Measurements from ENCODE around the gene EDEM2.
"Not testable (repeated sequence)": the region's sequence is repeated elsewhere in the genome, so short reads cannot be mapped to it uniquely, and the experiment has no call there.

The EDEM2 gene

GRCh38 chr20:35091816-35092523 is 55.2 kb downstream of the EDEM2 start:
- DNase-seq (ENCODE audit: low read depth, low spot score) = no peak
- no peaks in the 10 kb centered on the region; the same call in 1 of the 2 replicates for H3K9me3 ChIP-seq (ENCODE audit: low read depth, low read length)
- peak overlapping the region; percentile 91 for H3K9ac ChIP-seq (ENCODE audit: insufficient read length)
- peak overlapping the region; percentile 94 for H3K4me3 ChIP-seq
- no peak overlapping the region for H3K27ac ChIP-seq
- H3K36me3 ChIP-seq (ENCODE audit: insufficient read depth, low read length) = no peaks in the 10 kb centered on the region
- TF ChIP-seq POLR2AphosphoS5 (IDR thresholded peaks at IDR 0.05; ENCODE audit: borderline replicate concordance, low read depth, low read length) (no peak), FOXP2 (optimal IDR thresholded peaks at IDR 0.05; ENCODE audit: control extremely low read depth, extremely low read length, insufficient read depth) (no peak), EZH2 (IDR thresholded peaks at IDR 0.05) (no peak)

GRCh38 chr20:35088231-35089145 is 58.6 kb downstream of the EDEM2 start:
- Histone ChIP-seq H3K4me3 (peak overlapping the region; percentile 17), H3K27ac (peak overlapping the region; percentile 87), H3K9me3 (ENCODE audit: low read depth, low read length) (no peaks in the 10 kb centered on the region), H3K36me3 (ENCODE audit: insufficient read depth, low read length) (no peaks in the 10 kb centered on the region), H3K9ac (ENCODE audit: insufficient read length) (no peak overlapping the region)
- peak; percentile 58 for DNase-seq (ENCODE audit: low read depth, low spot score)
- TF ChIP-seq POLR2AphosphoS5 (IDR thresholded peaks at IDR 0.05; ENCODE audit: borderline replicate concordance, low read depth, low read length) (no peak; the same call in 1 of the 2 replicates), FOXP2 (optimal IDR thresholded peaks at IDR 0.05; ENCODE audit: control extremely low read depth, extremely low read length, insufficient read depth) (no peak), EZH2 (IDR thresholded peaks at IDR 0.05) (no peak)

- no peak for DNase-seq (ENCODE audit: low read depth, low spot score)
- no peak for TF ChIP-seq FOXP2 (optimal IDR thresholded peaks at IDR 0.05; ENCODE audit: control extremely low read depth, extremely low read length, insufficient read depth)
- no peak for TF ChIP-seq POLR2AphosphoS5 (IDR thresholded peaks at IDR 0.05; ENCODE audit: borderline replicate concordance, low read depth, low read length)
- TF ChIP-seq EZH2 (IDR thresholded peaks at IDR 0.05) = no peak
- H3K9me3 ChIP-seq (ENCODE audit: low read depth, low read length) = no peaks in the 10 kb centered on the region
- H3K36me3 ChIP-seq (ENCODE audit: insufficient read depth, low read length) = no peaks in the 10 kb centered on the region
- no peak overlapping the region for H3K9ac ChIP-seq (ENCODE audit: insufficient read length)
- peak overlapping the region; percentile 87 for H3K27ac ChIP-seq
- H3K4me3 ChIP-seq = peak overlapping the region; percentile 17
Observed at GRCh38 chr20:35087791-35088190, 59.3 kb downstream of the EDEM2 start.

GRCh38 chr20:35087355-35087754 is 59.8 kb downstream of the EDEM2 start:
- Histone ChIP-seq H3K4me3 (peak overlapping the region; percentile 17), H3K36me3 (ENCODE audit: insufficient read depth, low read length) (no peaks in the 10 kb centered on the region), H3K9me3 (ENCODE audit: low read depth, low read length) (no peaks in the 10 kb centered on the region), H3K9ac (ENCODE audit: insufficient read length) (no peak overlapping the region), H3K27ac (peak overlapping the region; percentile 87)
- TF ChIP-seq POLR2AphosphoS5 (IDR thresholded peaks at IDR 0.05; ENCODE audit: borderline replicate concordance, low read depth, low read length) (no peak), FOXP2 (optimal IDR thresholded peaks at IDR 0.05; ENCODE audit: control extremely low read depth, extremely low read length, insufficient read depth) (no peak), EZH2 (IDR thresholded peaks at IDR 0.05) (no peak)
- no peak for DNase-seq (ENCODE audit: low read depth, low spot score)

- no peaks in the 10 kb centered on the region for H3K9me3 ChIP-seq (ENCODE audit: low read depth, low read length)
- H3K4me3 ChIP-seq = no peak overlapping the region
- TF ChIP-seq POLR2AphosphoS5 (IDR thresholded peaks at IDR 0.05; ENCODE audit: borderline replicate concordance, low read depth, low read length) (no peak), FOXP2 (optimal IDR thresholded peaks at IDR 0.05; ENCODE audit: control extremely low read depth, extremely low read length, insufficient read depth) (no peak), EZH2 (IDR thresholded peaks at IDR 0.05) (no peak)
- no peak for DNase-seq (ENCODE audit: low read depth, low spot score)
- H3K36me3 ChIP-seq (ENCODE audit: insufficient read depth, low read length) = no peaks in the 10 kb centered on the region
- H3K9ac ChIP-seq (ENCODE audit: insufficient read length) = no peak overlapping the region
- H3K27ac ChIP-seq = no peak overlapping the region
Observed at GRCh38 chr20:35085477-35086225, 61.5 kb downstream of the EDEM2 start.

GRCh38 chr20:35084998-35085397 is 62.1 kb downstream of the EDEM2 start:
- Histone ChIP-seq H3K9ac (ENCODE audit: insufficient read length) (no peak overlapping the region), H3K4me3 (no peak overlapping the region), H3K27ac (peak overlapping the region; percentile 1; the same call in 1 of the 2 replicates), H3K36me3 (ENCODE audit: insufficient read depth, low read length) (no peaks in the 10 kb centered on the region), H3K9me3 (ENCODE audit: low read depth, low read length) (no peaks in the 10 kb centered on the region)
- no peak for DNase-seq (ENCODE audit: low read depth, low spot score)
- TF ChIP-seq FOXP2 (optimal IDR thresholded peaks at IDR 0.05; ENCODE audit: control extremely low read depth, extremely low read length, insufficient read depth) (no peak), EZH2 (IDR thresholded peaks at IDR 0.05) (no peak), POLR2AphosphoS5 (IDR thresholded peaks at IDR 0.05; ENCODE audit: borderline replicate concordance, low read depth, low read length) (no peak)

- not testable (repeated sequence) for H3K27ac ChIP-seq; H3K9me3 ChIP-seq (ENCODE audit: low read depth, low read length); H3K4me3 ChIP-seq; H3K9ac ChIP-seq (ENCODE audit: insufficient read length); DNase-seq (ENCODE audit: low read depth, low spot score)
- H3K36me3 ChIP-seq (ENCODE audit: insufficient read depth, low read length) = peaks cover 27% of the 10 kb centered on the region
Observed at GRCh38 chr20:35080348-35080642, 66.8 kb downstream of the EDEM2 start.
